K562 (cell line): ENCODE measurements around the gene PSMC2. TPM values are rescaled to one million over a fixed set of nuclear protein-coding genes. Genes with fewer than 3 reads are reported as not detected.

Experiments used
- ATAC-seq: fragments of 200-7000 bp; cut with Tn5 transposase; 3 replicates; pipeline ENCODE4 v1.9.1; 2020; ENCODE audit warnings: moderate library complexity
- BruUV-seq: library from RNA; stranded (reverse); fragments of 400-500 nt; replicated peaks from 2 replicates; lab custom pipeline; 2021; lab: Mats Ljungman, UMichigan
- CTCF ChIA-PET: fragments of 300-600 bp; formaldehyde crosslinking; extraction: SDS; loops from one replicate; lab custom pipeline; 2021; ENCODE audit warnings: low intra/inter-chr PET ratio; lab: Yijun Ruan, JAX
- POLR2A ChIA-PET: fragments of 300-600, 350-650 bp; sonication (Branson Sonifier 250); formaldehyde crosslinking; extraction: SDS; loops from one replicate; lab custom pipeline; 2021; ENCODE audit warnings: antibody characterized with exemption, inconsistent platforms; lab: Yijun Ruan, JAX
- DNase-seq, 4 experiments: peaks; one replicate each; pipeline versions ENCODE4 v3.0.0 to v3.0.0-alpha.2; 2011 to 2018; ENCODE audit warnings: low spot score in 3 of 4, mixed read lengths in 3 of 4; ENCODE audit errors: extremely low read depth in 1 of 4
- FAIRE-seq: peaks from 2 replicates; lab custom pipeline; 2011; peaks lifted over from hg19 to GRCh38; lab: Jason Lieb, UNC
- H2AFZ ChIP-seq: 2 replicates; pipeline ENCODE4 v1.6.0; 2011; ENCODE audit warnings: low read depth, low read length, control low read depth, inconsistent platforms
- H3K27ac ChIP-seq: fragments of 200-600 bp; 3 replicates; pipeline ENCODE4 v1.8.0; 2011; ENCODE audit warnings: low read depth, mild to moderate bottlenecking, control low read depth, inconsistent platforms, low read length, moderate library complexity, mixed read lengths; ENCODE audit errors: extremely low read depth
- H3K27me3 ChIP-seq, 2 experiments: fragments of 300-600 bp in 1 of 2; 2 replicates in 1 of 2; 3 replicates in 1 of 2; pipeline versions ENCODE4 v1.6.0 to v1.8.0; 2011; ENCODE audit warnings: inconsistent platforms in 2 of 2, low read length in 2 of 2, mild to moderate bottlenecking in 1 of 2, mixed read lengths in 1 of 2, moderate library complexity in 1 of 2; ENCODE audit not compliant: control insufficient read depth in 2 of 2, insufficient read depth in 2 of 2
- H3K36me3 ChIP-seq: fragments of 300-600 bp; 3 replicates; pipeline ENCODE4 v1.8.0; 2011; ENCODE audit warnings: mild to moderate bottlenecking, low read length, inconsistent platforms; ENCODE audit not compliant: control insufficient read depth, insufficient read depth
- H3K4me1 ChIP-seq, 2 experiments: fragments of 200-600 bp in 1 of 2; replicated peaks in 1 of 2; 2 replicates in 1 of 2; 3 replicates in 1 of 2; pipeline versions ENCODE4 v1.5.1 to v1.8.0; 2011; ENCODE audit warnings: inconsistent platforms in 2 of 2, low read length in 2 of 2, mild to moderate bottlenecking in 1 of 2, mixed read lengths in 1 of 2, moderate library complexity in 1 of 2; ENCODE audit not compliant: control insufficient read depth in 2 of 2, insufficient read depth in 2 of 2
- H3K4me2 ChIP-seq: 2 replicates; pipeline ENCODE4 v1.6.1; 2011; ENCODE audit warnings: low read length, control low read depth, inconsistent platforms, mixed read lengths; ENCODE audit not compliant: insufficient read depth
- H3K4me3 ChIP-seq: fragments of 200-600 bp; sonication (generic), shearing (Covaris generic); 2 replicates; pipeline ENCODE4 v1.5.1; 2016; ENCODE audit warnings: control low read depth, inconsistent platforms
- H3K79me2 ChIP-seq: fragments of 200-600 bp; 3 replicates; pipeline ENCODE4 v1.8.0; 2011; ENCODE audit warnings: low read length, inconsistent platforms; ENCODE audit not compliant: control insufficient read depth, insufficient read depth
- H3K9ac ChIP-seq, 2 experiments: 2 replicates each; pipeline versions ENCODE4 v1.6.0 to v1.6.1; 2011; ENCODE audit warnings: low read depth in 2 of 2, low read length in 2 of 2, control low read depth in 1 of 2, inconsistent platforms in 1 of 2, mild to moderate bottlenecking in 1 of 2, mixed read lengths in 1 of 2; ENCODE audit not compliant: insufficient read depth in 1 of 2
- H3K9me1 ChIP-seq: one replicate; pipeline ENCODE4 v1.6.0; 2011; ENCODE audit warnings: inconsistent platforms, mild to moderate bottlenecking, low read length, moderate library complexity; ENCODE audit not compliant: control insufficient read depth, insufficient read depth
- H3K9me3 ChIP-seq: replicated peaks from 2 replicates; pipeline ENCODE4 v1.5.1; 2011; ENCODE audit warnings: low read depth, low read length, inconsistent platforms; ENCODE audit not compliant: control insufficient read depth, insufficient read depth
- H4K20me1 ChIP-seq: replicated peaks from 2 replicates; pipeline ENCODE4 v1.6.1; 2011; ENCODE audit warnings: low read length, inconsistent platforms, mixed read lengths; ENCODE audit not compliant: control insufficient read depth, insufficient read depth
- CBFA2T3 ChIP-seq: fragments of 450-650 bp; IDR thresholded peaks from 2 replicates; pipeline ENCODE4 v1.6.1; 2017
- CBFB ChIP-seq: sonication (generic); formaldehyde crosslinking; IDR thresholded peaks from 2 replicates; pipeline ENCODE4 v1.4.0; 2020; ENCODE audit warnings: mild to moderate bottlenecking, missing genetic modification reagents
- CXXC5 ChIP-seq: fragments of 250-450 bp; sonication (Bioruptor Pico); IDR thresholded peaks from 2 replicates; pipeline ENCODE4 v1.8.0; 2022; ENCODE audit warnings: inconsistent platforms, mild to moderate bottlenecking, moderate library complexity
- MAFG ChIP-seq: fragments of 450-650 bp; conservative IDR thresholded peaks from 2 replicates; pipeline ENCODE4 v1.6.1; 2016; ENCODE audit warnings: missing genetic modification characterization, missing compliant biosample characterization
- PURB ChIP-seq: sonication (generic); formaldehyde crosslinking; IDR thresholded peaks from 2 replicates; pipeline ENCODE4 v1.9.0; 2021; ENCODE audit warnings: low read depth, mild to moderate bottlenecking, missing genetic modification reagents
- XRCC5 ChIP-seq: fragments of 200-400 bp; formaldehyde crosslinking; IDR thresholded peaks from 2 replicates; pipeline ENCODE4 v1.6.1; 2017; ENCODE audit warnings: low read depth, mild to moderate bottlenecking, low read length
- ZNF408 ChIP-seq: fragments of 250-450 bp; sonication (Bioruptor Pico); IDR thresholded peaks from 2 replicates; pipeline ENCODE4 v1.4.0; 2020; ENCODE audit warnings: low read depth, mild to moderate bottlenecking, moderate library complexity
- WGBS: fragments of 100-300 bp; shearing (Covaris generic); methylation state at CpG from one replicate; pipeline ENCODE4 v1.1.6; 2016; ENCODE audit warnings: low coverage, mixed read lengths; ENCODE audit not compliant: insufficient coverage; ENCODE audit errors: missing lambda C conversion rate; 5-methylcytosine and 5-hydroxymethylcytosine counted together
- in situ Hi-C: fragments of 300-500 bp; cut with MboI; formaldehyde crosslinking; loops from 4 replicates; pipeline ENCODE4 v1.15.0; 2018; ENCODE audit warnings: inconsistent platforms, mixed read lengths
- intact Hi-C: fragments of 100-400 bp; cut with micrococcal nuclease; formaldehyde crosslinking; loops from 2 replicates; pipeline ENCODE4 v1.14.2; 2022
- polyA plus RNA-seq, 8 experiments: library from polyadenylated mRNA; depleted of rRNA in 4 of 8; stranded (reverse) in 5 of 8; unstranded in 3 of 8; fragments of >200 nt; fragmentation: Nextera tagmentation in 2 of 8; fragmentation: Illumina TruSeq in 1 of 8; extraction: Ambion mirVana in 2 of 8; extraction: Trizol in 1 of 8; gene quantifications; 2 replicates each; pipeline versions ENCODE4 v1.2.1 to v1.2.3, GENCODE V29; 2011 to 2014; ENCODE audit warnings: inconsistent platforms in 1 of 8, missing spikeins in 1 of 8
- total RNA-seq, 7 experiments: library from RNA; depleted of rRNA in 6 of 7; stranded (reverse); fragments of >200 nt in 6 of 7; fragmentation: Illumina TruSeq in 2 of 7; extraction: Trizol in 2 of 7; gene quantifications; 2 replicates each; pipeline versions ENCODE4 v1.2.1 to v1.2.3, GENCODE V29; 2011 to 2021; ENCODE audit warnings: low replicate concordance in 1 of 7
- TF ChIP-seq, protein P1 (sequence below): fragments of 450-650 bp; formaldehyde crosslinking; IDR thresholded peaks from 2 replicates; pipeline ENCODE4 v1.4.0; 2020; ENCODE audit warnings: mild to moderate bottlenecking, moderate library complexity
- TF ChIP-seq, protein P2 (sequence below), 3 experiments: fragments of 200-800 bp in 1 of 3; sonication (Bioruptor generic) in 1 of 3; sonication (generic) in 1 of 3; formaldehyde crosslinking in 1 of 3; IDR thresholded peaks; 2 replicates each; pipeline versions ENCODE4 v1.6.1 to v1.8.0; 2016 to 2022; ENCODE audit warnings: mild to moderate bottlenecking in 2 of 3, missing compliant biosample characterization in 2 of 3, missing genetic modification characterization in 2 of 3, missing genetic modification reagents in 1 of 3
- TF ChIP-seq, protein P3 (sequence below), 2 experiments: fragments of 450-650 bp in 1 of 2; IDR thresholded peaks; 2 replicates each; pipeline ENCODE4 v1.6.1; 2011 to 2017; ENCODE audit warnings: low read depth in 2 of 2, antibody characterized with exemption in 1 of 2, borderline replicate concordance in 1 of 2, low read length in 1 of 2, mild to moderate bottlenecking in 1 of 2, mixed read lengths in 1 of 2; ENCODE audit not compliant: control insufficient read depth in 1 of 2

The PSMC2 gene
- total and polyA plus RNA-seq, 9 of the 15 experiments (the other 6 are each of a cell fraction or from before 2014, with no cell fraction given): 316 to 1,105 (median 511) TPM

GRCh38 chr7:103387242-103387641, 39.8 kb downstream of the PSMC2 start (continued):
- TF ChIP-seq XRCC5 (no peak), MAFG (tag) (no peak), CBFA2T3 (no peak), CXXC5 (no peak)
- TF ChIP-seq, protein P1, sequence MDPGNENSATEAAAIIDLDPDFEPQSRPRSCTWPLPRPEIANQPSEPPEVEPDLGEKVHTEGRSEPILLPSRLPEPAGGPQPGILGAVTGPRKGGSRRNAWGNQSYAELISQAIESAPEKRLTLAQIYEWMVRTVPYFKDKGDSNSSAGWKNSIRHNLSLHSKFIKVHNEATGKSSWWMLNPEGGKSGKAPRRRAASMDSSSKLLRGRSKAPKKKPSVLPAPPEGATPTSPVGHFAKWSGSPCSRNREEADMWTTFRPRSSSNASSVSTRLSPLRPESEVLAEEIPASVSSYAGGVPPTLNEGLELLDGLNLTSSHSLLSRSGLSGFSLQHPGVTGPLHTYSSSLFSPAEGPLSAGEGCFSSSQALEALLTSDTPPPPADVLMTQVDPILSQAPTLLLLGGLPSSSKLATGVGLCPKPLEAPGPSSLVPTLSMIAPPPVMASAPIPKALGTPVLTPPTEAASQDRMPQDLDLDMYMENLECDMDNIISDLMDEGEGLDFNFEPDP (CRISPR knock-in tag): no peak
- TF ChIP-seq, protein P2, sequence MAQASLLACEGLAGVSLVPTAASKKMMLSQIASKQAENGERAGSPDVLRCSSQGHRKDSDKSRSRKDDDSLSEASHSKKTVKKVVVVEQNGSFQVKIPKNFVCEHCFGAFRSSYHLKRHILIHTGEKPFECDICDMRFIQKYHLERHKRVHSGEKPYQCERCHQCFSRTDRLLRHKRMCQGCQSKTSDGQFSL (CRISPR knock-in tag; IDR thresholded peaks at IDR 0.05): no peak
- TF ChIP-seq, protein P2 (tag; IDR thresholded peaks at IDR 0.05): no peak

- H3K9ac ChIP-seq: no peak overlapping the region
- H3K79me2 ChIP-seq: no peaks in the 10 kb centered on the region
- peaks cover 3 to 4% of the 10 kb centered on the region in 2 experiments; a peak in 2 of 5 replicates for H3K4me1 ChIP-seq
- in situ Hi-C loops: no loop called here
- FAIRE-seq (no peak), DNase-seq (no peak), ATAC-seq (no peak)
- H3K4me2 ChIP-seq: no peak overlapping the region
- POLR2A ChIA-PET: interaction anchor here (0.7 to 1.7 kb wide), 4 partner anchors 11 to 41 kb away, joined by 3 to 4 read pairs (median 3); no protein-coding TSS in a partner anchor
- H3K27ac ChIP-seq: no peak overlapping the region
- no peaks in the 10 kb centered on the region for H3K9me3 ChIP-seq
- no peaks in the 10 kb centered on the region for H3K36me3 ChIP-seq
- peaks cover 10% of the 10 kb centered on the region in 2 experiments; a peak in 3 of 5 replicates for H3K27me3 ChIP-seq
- no peak overlapping the region for H2AFZ ChIP-seq
- BruUV-seq: no TSS peak
- no peaks in the 10 kb centered on the region for H4K20me1 ChIP-seq
- no peak overlapping the region for H3K4me3 ChIP-seq
- 6% methylated on average over 4 of the region's 4 CpGs for WGBS
- intact Hi-C loops: no loop called here
- CTCF ChIA-PET: no interaction called here
- no peaks in the 10 kb centered on the region for H3K9me1 ChIP-seq
- no peak for TF ChIP-seq CBFB
- TF ChIP-seq ZNF408: no peak
- TF ChIP-seq, protein P3, sequence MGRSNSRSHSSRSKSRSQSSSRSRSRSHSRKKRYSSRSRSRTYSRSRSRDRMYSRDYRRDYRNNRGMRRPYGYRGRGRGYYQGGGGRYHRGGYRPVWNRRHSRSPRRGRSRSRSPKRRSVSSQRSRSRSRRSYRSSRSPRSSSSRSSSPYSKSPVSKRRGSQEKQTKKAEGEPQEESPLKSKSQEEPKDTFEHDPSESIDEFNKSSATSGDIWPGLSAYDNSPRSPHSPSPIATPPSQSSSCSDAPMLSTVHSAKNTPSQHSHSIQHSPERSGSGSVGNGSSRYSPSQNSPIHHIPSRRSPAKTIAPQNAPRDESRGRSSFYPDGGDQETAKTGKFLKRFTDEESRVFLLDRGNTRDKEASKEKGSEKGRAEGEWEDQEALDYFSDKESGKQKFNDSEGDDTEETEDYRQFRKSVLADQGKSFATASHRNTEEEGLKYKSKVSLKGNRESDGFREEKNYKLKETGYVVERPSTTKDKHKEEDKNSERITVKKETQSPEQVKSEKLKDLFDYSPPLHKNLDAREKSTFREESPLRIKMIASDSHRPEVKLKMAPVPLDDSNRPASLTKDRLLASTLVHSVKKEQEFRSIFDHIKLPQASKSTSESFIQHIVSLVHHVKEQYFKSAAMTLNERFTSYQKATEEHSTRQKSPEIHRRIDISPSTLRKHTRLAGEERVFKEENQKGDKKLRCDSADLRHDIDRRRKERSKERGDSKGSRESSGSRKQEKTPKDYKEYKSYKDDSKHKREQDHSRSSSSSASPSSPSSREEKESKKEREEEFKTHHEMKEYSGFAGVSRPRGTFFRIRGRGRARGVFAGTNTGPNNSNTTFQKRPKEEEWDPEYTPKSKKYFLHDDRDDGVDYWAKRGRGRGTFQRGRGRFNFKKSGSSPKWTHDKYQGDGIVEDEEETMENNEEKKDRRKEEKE (IDR thresholded peaks at IDR 0.05; ENCODE audit: borderline replicate concordance in 1 of 2, control insufficient read depth in 1 of 2, low read depth in 2 of 2, low read length in 1 of 2): no peak
- no peak for TF ChIP-seq PURB (CRISPR knock-in tag)
Measured at GRCh38 chr7:103388469-103389140, 41.2 kb downstream of the PSMC2 start.
